HUES64 (cell line): ENCODE measurements around the gene GALT.

Experiments
- H3K27ac ChIP-seq: 2 replicates; pipeline ENCODE4 v1.7.0; 2013; ENCODE audit warnings: low read depth, low read length, inconsistent platforms
- H3K27me3 ChIP-seq: 2 replicates; pipeline ENCODE4 v1.6.1; 2013; ENCODE audit warnings: mild to moderate bottlenecking, low read length; ENCODE audit not compliant: insufficient read depth
- H3K36me3 ChIP-seq: 2 replicates; pipeline ENCODE4 v1.6.1; 2013; ENCODE audit warnings: mild to moderate bottlenecking, low read length; ENCODE audit not compliant: insufficient read depth
- H3K4me1 ChIP-seq: 2 replicates; pipeline ENCODE4 v1.6.1; 2013; ENCODE audit warnings: mild to moderate bottlenecking, low read length, moderate library complexity; ENCODE audit not compliant: insufficient read depth
- H3K4me3 ChIP-seq: 2 replicates; pipeline ENCODE4 v1.5.1; 2013; ENCODE audit warnings: mild to moderate bottlenecking, low read length, moderate library complexity
- H3K9ac ChIP-seq: 2 replicates; pipeline ENCODE4 v1.6.1; 2013; ENCODE audit warnings: mild to moderate bottlenecking, low read depth, low read length
- H3K9me3 ChIP-seq: 2 replicates; pipeline ENCODE4 v1.6.1; 2013; ENCODE audit warnings: low read depth, low read length; ENCODE audit not compliant: insufficient read depth
- WGBS: fragments of 150-250, 120-280 bp; methylation state at CpG from one replicate; pipeline ENCODE4 v1.1.7; 2013; ENCODE audit warnings: missing lambda C conversion rate; 5-methylcytosine and 5-hydroxymethylcytosine counted together

GALT gene

DNA sequence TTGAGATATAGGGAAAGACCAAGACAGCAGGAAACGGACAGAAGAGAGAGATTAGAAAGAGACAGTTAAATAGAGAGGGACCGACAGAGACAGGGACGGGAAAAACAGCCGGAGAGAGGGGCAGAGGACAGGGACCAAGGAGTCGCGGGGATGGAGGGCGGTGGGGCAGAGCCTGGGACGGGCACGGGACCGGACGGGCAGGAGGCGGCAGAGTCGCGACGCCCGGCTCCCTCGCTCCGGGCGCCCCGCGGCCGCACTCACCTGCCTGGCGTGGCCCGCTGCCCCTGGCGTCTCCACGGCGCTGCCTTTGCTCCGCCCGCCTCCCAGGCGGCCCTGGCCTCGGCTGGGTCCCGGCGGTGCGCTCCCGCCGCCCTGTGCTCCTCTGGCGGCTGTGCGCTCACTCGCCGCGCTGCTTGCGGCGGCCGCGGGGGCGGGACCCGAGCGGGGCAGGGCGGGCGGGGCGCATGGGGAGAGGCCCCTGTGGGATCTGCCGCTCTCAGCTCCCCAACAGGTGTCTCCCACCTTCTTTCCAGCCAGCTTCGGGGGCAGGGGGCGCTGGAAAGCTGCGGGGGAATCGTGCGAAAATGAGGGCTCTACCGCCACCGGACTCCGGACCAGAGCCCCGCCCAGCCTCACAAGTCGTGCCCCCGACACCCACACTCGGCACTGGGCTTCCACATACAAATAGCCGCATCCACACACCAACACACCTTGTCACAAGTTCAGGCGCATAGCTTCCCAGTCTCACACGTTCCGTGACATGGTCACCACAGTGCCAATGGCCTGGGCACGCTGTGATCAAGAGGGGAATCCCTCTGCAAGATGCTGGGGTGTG, 17.6 kb upstream of the GALT start, which contains the start of gene ARID3C:
TSS of gene ARID3C (minus strand) at position 411 of the 835 bp plus-strand sequence. CDS start 1,052 bp downstream, outside the sequence.
- H3K4me1 ChIP-seq = peaks cover 13% of the 10 kb centered on the region; the same call in 1 of the 2 replicates
- H3K4me3 ChIP-seq = peak within 1 kb of the TSS; percentile 51
- no peaks in the 10 kb centered on the region for H3K36me3 ChIP-seq
- no peak within 1 kb of the TSS for H3K9ac ChIP-seq
- 2% methylated on average over 69 of the region's 69 CpGs for WGBS
- no peaks in the 10 kb centered on the region for H3K9me3 ChIP-seq
- H3K27me3 ChIP-seq = peaks cover 89% of the 10 kb centered on the region
- H3K27ac ChIP-seq = no peak within 1 kb of the TSS

DNA sequence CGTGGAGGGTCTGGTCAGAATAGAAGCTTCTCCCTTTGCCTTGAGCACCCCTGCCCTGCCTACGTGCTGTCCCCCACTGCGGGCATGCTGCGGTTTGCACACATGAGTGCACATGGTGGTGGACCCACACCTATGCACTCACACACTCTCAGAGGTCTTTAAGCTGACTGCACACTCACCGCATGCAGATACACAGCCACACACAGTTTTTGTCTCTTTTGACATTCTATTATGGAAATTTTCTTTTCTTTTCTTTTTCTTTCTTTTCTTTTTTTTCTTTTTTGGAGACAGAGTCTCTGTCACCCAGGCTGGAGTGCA, 17.0 kb upstream of the GALT start:
- WGBS = 36% methylated on average over 5 of the region's 5 CpGs
- H3K9ac ChIP-seq = no peak overlapping the region
- H3K4me3 ChIP-seq = peak overlapping the region; percentile 51; the same call in 1 of the 2 replicates
- H3K9me3 ChIP-seq = no peaks in the 10 kb centered on the region
- peaks cover 83% of the 10 kb centered on the region for H3K27me3 ChIP-seq
- peaks cover 10% of the 10 kb centered on the region; the same call in 1 of the 2 replicates for H3K4me1 ChIP-seq
- H3K36me3 ChIP-seq = no peaks in the 10 kb centered on the region
- H3K27ac ChIP-seq = no peak overlapping the region

DNA sequence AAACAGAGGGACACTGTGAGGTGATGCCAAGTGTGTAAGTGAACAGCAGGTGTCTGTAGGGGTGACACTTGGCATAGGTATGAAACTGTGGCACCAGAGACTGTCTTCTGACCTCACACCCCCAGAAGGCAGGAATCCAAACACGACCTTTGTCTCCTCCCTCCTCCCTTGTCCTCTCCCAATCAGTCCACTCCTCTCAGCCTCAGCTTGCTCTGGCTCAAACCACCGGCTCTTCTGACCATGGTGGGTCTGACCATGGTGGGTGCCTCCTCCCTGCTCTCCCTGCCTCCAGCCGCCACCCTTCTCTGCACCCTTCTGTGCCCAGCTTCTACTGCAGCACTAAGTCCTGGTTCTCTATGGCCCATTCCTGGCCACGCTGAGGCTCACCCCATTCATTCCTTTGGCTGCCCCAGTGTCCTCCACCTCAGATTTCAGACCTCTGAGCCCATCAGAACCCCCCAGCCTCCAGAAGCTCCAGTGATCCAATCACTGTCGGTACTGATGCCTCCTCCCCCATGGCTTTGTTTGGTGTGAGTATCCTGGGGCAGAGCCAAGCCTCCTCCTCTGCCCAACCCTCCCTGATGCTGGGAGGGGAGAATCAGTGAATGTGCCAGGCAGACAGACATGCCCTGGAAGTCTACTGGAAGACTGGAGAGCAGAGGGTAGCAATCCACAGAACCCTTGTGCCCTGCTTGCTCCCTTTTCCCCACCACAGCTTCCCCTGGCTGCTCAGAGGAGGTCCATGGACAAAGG, 15.9 kb upstream of the GALT start:
- 46% methylated on average over 5 of the region's 5 CpGs for WGBS
- no peak overlapping the region for H3K4me3 ChIP-seq
- no peak overlapping the region for H3K27ac ChIP-seq
- no peaks in the 10 kb centered on the region for H3K9me3 ChIP-seq
- peaks cover 7% of the 10 kb centered on the region for H3K36me3 ChIP-seq
- peaks cover 72% of the 10 kb centered on the region for H3K27me3 ChIP-seq
- peaks cover 3% of the 10 kb centered on the region; the same call in 1 of the 2 replicates for H3K4me1 ChIP-seq
- H3K9ac ChIP-seq = no peak overlapping the region

DNA sequence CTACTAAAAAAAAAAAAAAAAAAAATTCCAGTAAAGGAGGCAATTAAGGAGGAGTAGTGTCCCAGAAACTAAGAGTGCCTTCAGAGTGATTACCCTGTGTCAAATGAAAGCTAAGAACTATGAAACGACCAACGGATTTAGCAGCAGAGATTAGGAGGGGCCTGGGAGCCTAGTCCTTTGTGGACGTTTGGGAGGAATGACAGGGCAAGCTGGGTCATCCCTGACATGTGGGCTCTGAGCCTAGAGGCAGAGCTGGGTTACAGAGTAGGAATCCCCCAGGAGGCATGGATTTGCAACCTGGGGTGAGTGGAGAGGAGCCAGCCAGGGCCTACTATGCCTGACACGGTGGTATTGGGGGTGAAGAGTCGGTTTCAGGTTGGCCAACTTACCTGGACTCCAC, 13.3 kb upstream of the GALT start:
- peaks cover 4% of the 10 kb centered on the region; the same call in 1 of the 2 replicates for H3K4me1 ChIP-seq

DNA sequence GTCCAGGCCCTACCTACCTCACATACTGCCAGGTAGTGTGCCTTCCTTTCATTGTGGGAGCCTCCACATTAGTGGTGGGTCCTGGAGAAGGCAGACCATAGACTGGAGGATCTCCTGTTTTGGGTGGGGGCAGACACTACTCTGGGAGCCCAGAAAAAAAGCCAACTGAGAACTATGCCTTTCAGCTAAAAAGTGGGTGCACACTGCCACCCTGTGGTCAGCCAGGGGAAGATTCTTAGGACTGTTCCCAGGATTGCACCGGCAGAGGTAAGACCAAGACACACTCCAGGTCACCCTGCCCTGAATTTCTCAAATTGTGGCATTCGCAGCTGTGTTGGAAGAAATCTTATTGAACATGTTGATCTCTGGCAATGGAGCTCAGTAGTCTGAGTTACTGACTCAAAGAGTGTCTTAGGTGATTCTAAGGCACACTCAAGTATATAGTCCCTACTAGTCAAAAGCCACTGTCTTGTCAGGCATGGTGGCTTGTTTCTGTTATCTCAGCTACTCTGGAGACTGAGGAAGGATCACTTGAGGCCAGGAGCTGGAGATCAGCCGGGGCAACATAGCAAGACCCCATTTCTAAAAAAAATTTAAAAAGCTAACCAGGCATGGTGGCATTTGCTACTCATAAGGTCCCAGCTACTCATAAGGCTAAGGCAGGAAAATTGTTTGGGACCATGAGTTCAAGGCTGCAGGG, 12.5 kb upstream of the GALT start:
- Histone ChIP-seq H3K4me3 (no peak overlapping the region), H3K9me3 (no peaks in the 10 kb centered on the region), H3K27me3 (peaks cover 46% of the 10 kb centered on the region), H3K9ac (no peak overlapping the region), H3K27ac (no peak overlapping the region), H3K36me3 (peaks cover 8% of the 10 kb centered on the region), H3K4me1 (peaks cover 8% of the 10 kb centered on the region; the same call in 1 of the 2 replicates)
- WGBS = 29% methylated on average over 3 of the region's 3 CpGs

More for the DNA sequence above, 13.3 kb upstream of the GALT start:
- peaks cover 8% of the 10 kb centered on the region for H3K36me3 ChIP-seq
- H3K9ac ChIP-seq = no peak overlapping the region
- WGBS = 63% methylated on average over 5 of the region's 5 CpGs
- H3K27me3 ChIP-seq = peaks cover 54% of the 10 kb centered on the region
- no peak overlapping the region for H3K4me3 ChIP-seq
- H3K9me3 ChIP-seq = no peaks in the 10 kb centered on the region
- no peak overlapping the region for H3K27ac ChIP-seq

DNA sequence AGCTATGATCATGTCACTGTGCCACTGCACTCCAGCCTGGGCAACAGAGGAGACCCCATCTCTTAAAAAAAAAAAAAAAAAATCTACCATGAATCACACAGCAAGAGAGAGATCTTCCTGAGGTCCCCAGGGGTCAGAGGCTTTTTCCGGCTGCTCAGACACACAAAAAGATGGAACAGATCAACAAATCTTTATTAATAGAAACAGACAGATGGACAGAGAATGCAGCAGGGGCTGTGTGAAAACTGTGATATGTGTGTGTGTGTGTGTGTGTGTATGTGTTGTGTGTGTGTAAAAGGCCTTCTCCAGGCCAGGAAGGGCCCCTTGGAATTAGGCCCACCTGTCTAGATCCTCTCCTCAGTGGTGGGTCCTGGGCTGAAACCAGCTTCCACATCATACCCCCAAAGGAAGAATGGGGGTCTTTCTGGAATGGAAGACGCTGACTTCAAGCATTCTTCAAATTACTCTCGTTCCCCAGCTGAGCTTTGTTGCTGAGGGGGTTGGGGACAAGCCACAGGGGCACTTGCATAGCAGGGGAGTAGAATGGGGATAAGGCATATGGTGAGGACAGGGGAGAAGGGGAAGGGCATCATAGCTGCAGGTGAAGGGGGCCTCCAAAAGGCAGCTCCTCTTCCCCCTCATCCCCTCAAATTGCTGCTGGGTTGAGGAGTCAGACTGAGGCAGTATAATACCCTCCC, 11.8 kb upstream of the GALT start:
- Histone ChIP-seq H3K9ac (no peak overlapping the region), H3K4me1 (peaks cover 8% of the 10 kb centered on the region; the same call in 1 of the 2 replicates), H3K27ac (no peak overlapping the region), H3K9me3 (no peaks in the 10 kb centered on the region), H3K27me3 (peaks cover 41% of the 10 kb centered on the region), H3K4me3 (no peak overlapping the region), H3K36me3 (peaks cover 8% of the 10 kb centered on the region)
- 90% methylated on average over 3 of the region's 3 CpGs for WGBS

DNA sequence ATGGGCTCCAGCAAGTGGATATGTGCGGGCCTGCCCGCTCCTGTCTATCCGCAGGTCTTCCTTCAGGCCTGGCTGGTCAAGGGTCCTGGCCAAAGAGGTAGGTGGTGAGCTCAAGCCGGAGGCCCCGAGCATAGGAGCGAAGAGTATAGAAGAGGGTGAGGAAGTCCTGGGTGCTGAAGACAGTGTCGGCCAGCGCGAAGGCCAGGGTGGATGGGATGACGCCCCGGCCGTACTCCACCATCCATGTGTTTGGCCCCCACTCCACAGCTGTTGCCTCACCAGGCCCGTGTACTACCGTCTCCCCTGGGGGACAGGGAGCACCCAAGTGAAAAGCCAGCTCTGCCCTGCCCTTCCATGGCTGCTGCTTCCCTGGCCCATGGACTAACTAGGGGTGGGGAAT, 10.9 kb upstream of the GALT start:
- no peak overlapping the region for H3K4me3 ChIP-seq
- H3K27ac ChIP-seq = no peak overlapping the region
- H3K36me3 ChIP-seq = peaks cover 8% of the 10 kb centered on the region
- peaks cover 32% of the 10 kb centered on the region for H3K27me3 ChIP-seq
- peaks cover 8% of the 10 kb centered on the region; the same call in 1 of the 2 replicates for H3K4me1 ChIP-seq
- H3K9me3 ChIP-seq = no peaks in the 10 kb centered on the region
- WGBS = 94% methylated on average over 14 of the region's 14 CpGs
- H3K9ac ChIP-seq = no peak overlapping the region

DNA sequence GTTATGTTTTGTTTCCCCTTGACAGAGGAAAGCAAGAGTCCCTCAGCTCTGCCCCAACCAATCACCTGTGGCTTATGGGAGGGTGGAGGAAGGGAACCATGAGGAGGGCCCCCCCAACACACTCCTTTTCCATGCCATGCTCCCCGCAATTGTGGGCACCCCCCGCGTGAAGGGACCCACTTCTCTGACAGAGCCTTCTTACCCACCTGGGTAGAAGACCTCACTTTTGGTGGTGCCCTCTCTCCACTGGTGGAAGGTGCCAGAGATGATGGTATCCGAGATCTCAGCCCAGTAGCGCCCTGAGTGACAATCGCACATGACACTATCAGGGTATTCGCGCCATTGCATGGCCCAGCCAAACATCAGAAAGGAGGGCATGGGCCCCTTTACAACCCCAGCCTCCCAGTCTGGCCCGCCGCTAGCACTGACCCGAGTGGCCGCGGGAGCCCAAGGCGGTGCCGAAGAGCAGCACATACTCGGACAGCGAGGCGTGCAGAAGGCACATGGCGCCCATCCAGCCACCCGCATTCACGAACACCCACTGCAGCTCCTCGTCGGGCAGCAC, 9.6 kb upstream of the GALT start:
- H3K27me3 ChIP-seq = peaks cover 19% of the 10 kb centered on the region
- peaks cover 8% of the 10 kb centered on the region; the same call in 1 of the 2 replicates for H3K4me1 ChIP-seq
- H3K4me3 ChIP-seq = peak overlapping the region; percentile 74
- H3K36me3 ChIP-seq = peaks cover 8% of the 10 kb centered on the region
- peak overlapping the region; percentile 74 for H3K9ac ChIP-seq
- H3K9me3 ChIP-seq = no peaks in the 10 kb centered on the region
- no peak overlapping the region for H3K27ac ChIP-seq
- 19% methylated on average over 23 of the region's 23 CpGs for WGBS

DNA sequence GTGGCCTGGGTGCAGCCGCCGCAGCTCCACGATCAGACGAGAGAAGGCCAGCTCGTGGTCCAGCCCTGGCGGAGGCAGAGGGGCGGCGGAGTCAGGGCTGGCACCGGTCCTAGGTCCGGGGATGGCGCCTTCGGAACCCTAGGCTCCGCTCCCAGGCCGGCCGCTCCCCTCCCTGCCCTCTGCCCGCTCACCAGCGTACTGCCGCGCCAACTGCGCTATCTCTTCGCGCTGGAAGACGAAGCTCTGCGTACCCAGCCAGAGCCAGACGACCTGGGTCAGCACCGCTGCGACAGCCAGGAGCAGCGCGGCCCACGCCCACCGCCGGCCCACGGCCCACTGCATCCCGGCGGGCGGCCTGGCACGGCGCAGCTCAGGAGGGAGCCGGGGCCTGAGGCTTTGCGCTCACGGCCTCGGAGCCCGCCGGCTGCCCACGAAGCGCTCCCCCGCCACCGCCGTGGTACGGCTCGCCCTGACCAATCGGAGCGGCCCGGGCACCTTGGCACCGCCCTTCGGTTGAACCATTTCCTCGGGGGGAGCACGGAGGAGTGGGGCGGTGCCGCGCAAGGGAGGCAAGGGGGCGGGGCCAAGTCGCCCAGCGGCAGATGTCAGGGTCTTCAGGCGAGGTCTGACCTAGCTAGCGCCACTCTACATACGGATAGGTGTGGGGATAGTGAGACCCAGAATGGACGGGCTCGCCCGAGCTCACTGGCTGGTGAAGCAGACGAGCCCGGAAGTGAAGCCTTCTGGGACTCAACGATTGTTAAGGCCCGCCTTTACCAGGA, 8.9 kb upstream of the GALT start, which contains the start of gene SIGMAR1:
TSS of gene SIGMAR1 (minus strand) at position 432 of the 782 bp plus-strand sequence. CDS start at position 342, 90 bp downstream.
- peak within 1 kb of the TSS; percentile 74 for H3K4me3 ChIP-seq
- H3K9ac ChIP-seq = peak within 1 kb of the TSS; percentile 74
- peaks cover 12% of the 10 kb centered on the region for H3K27me3 ChIP-seq
- no peaks in the 10 kb centered on the region for H3K9me3 ChIP-seq
- H3K36me3 ChIP-seq = peaks cover 8% of the 10 kb centered on the region
- WGBS = under 1% methylated on average over 74 of the region's 74 CpGs
- peaks cover 8% of the 10 kb centered on the region; the same call in 1 of the 2 replicates for H3K4me1 ChIP-seq
- H3K27ac ChIP-seq = peak within 1 kb of the TSS; percentile 55
